Psoas muscle (tissue), 8 donors: ENCODE measurements around the gene SCRN2. TPM values are rescaled to one million over a fixed set of nuclear protein-coding genes. Genes with fewer than 3 reads are reported as not detected.

Source experiments
- ATAC-seq, 4 donors: fragments of 200-7000 bp; cut with Tn5 transposase; one replicate each; pipeline ENCODE4 v1.9.1; 2020; ENCODE audit warnings: moderate library complexity in 3 of 4, mild to moderate bottlenecking in 2 of 4
- DNase-seq, 2 donors: peaks; one replicate each; pipeline ENCODE4 v3.0.0-alpha.2; 2020
- H3K27ac ChIP-seq: fragments of 200-600 bp; one replicate; pipeline ENCODE4 v1.8.0; 2022
- H3K27me3 ChIP-seq, 3 donors: fragments of 200-600 bp in 1 of 3; one replicate each; pipeline versions ENCODE4 v1.6.1 to v1.8.0; 2013 to 2022; ENCODE audit warnings: low read length in 2 of 3, mild to moderate bottlenecking in 2 of 3, moderate library complexity in 1 of 3; ENCODE audit not compliant: insufficient read depth in 3 of 3
- H3K36me3 ChIP-seq, 2 donors: fragments of 200-600 bp in 1 of 2; one replicate each; pipeline versions ENCODE4 v1.6.1 to v1.8.0; 2013 to 2022; ENCODE audit warnings: low read depth in 1 of 2, mild to moderate bottlenecking in 1 of 2, moderate library complexity in 1 of 2; ENCODE audit not compliant: insufficient read depth in 1 of 2
- H3K4me1 ChIP-seq: fragments of 200-600 bp; one replicate; pipeline ENCODE4 v1.8.0; 2022
- H3K4me3 ChIP-seq: fragments of 200-600 bp; one replicate; pipeline ENCODE4 v1.8.0; 2022; ENCODE audit warnings: mild to moderate bottlenecking
- H3K9me3 ChIP-seq: fragments of 200-600 bp; one replicate; pipeline ENCODE4 v1.8.0; 2022
- WGBS, 3 donors: extraction: QIAGEN DNeasy Blood & Tissue Kit; methylation state at CpG; one replicate each; pipeline versions ENCODE4 v1.1.6 to v1.1.7; 2013; 5-methylcytosine and 5-hydroxymethylcytosine counted together
- intact Hi-C, 2 donors: fragments of 100-400 bp; cut with DNase I; formaldehyde crosslinking; loops; one replicate each; pipeline versions ENCODE4 v1.11.0 to v1.14.2; 2022
- polyA plus RNA-seq, 3 donors: library from polyadenylated mRNA; stranded (reverse); fragments of 200-250 nt; gene quantifications; one replicate each; pipeline ENCODE4 v1.2.3, GENCODE V29; 2013
- total RNA-seq, 4 donors: library from RNA; stranded (reverse); fragmentation: NEBNext Ultra II Directional in 2 of 4; extraction: Animal tissue kit (Norgen Biotek cat#: 25700) in 2 of 4; gene quantifications; one replicate each; pipeline versions ENCODE4 v1.2.1 to v1.2.4, GENCODE V29; 2021 to 2023
- TF ChIP-seq, protein P1 (sequence below): fragments of 200-600 bp; IDR thresholded peaks from one replicate; pipeline ENCODE4 v1.8.0; 2022; ENCODE audit warnings: antibody characterized with exemption
- donor health status: healthy with polysubstance abuse.
- donor health status: DM: no; HTN: no; CAD: no; lungs with moderate emphysema.
- donor health status: Bipolar disorder and iron deficiency.
- donor health status: healthy.
- donor health status: DM: yes; HTN: yes; CAD: no.
- donor health status: DM: no; HTN: no; CAD: no.
- donor health status: DM: no; HTN: no; CAD: no.
- donor health status: DM: yes; HTN: yes; CAD: no.

Gene SCRN2
- total and polyA plus RNA-seq, 7 donors = 10.7 to 33.5 (median 17.3) TPM

DNA sequence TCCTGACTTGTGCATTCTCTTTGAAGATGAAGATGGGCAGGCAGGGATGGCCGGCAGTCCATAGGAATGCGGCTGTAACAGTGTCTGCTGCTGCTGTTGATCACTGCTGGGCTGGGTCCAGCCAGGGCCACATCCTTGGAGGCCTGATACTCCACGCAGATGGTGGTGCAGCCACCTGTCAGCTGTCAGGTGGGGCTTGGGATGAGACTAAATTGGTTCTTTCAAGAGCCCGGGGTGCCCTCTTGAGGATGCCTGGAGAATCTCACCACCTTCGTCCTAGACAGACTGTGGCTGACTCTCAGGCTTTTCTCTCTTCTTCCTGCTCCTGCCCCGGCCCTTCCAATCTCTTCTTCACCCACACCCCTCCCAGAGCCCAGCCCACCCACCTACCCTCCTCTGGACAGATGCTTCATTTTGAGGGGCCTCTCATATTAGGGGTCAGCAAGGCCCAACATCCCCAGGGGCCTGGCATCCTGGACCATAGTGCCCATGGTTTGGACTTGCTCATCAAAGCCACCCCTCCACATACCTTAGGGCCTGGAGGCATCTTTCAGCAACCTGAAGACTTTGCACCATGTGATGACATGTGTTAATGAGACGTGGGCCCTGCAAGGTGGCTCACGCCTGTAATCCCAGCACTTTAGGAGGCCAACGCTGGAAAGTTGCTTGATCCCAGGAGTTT is 38.6 kb downstream of the SCRN2 start:
- 29 to 37% (median 34%) methylated on average over 9 of the region's 9 CpGs for WGBS, 3 donors
- H3K4me1 ChIP-seq = peaks cover 16% of the 10 kb centered on the region
- TF ChIP-seq, protein P1, sequence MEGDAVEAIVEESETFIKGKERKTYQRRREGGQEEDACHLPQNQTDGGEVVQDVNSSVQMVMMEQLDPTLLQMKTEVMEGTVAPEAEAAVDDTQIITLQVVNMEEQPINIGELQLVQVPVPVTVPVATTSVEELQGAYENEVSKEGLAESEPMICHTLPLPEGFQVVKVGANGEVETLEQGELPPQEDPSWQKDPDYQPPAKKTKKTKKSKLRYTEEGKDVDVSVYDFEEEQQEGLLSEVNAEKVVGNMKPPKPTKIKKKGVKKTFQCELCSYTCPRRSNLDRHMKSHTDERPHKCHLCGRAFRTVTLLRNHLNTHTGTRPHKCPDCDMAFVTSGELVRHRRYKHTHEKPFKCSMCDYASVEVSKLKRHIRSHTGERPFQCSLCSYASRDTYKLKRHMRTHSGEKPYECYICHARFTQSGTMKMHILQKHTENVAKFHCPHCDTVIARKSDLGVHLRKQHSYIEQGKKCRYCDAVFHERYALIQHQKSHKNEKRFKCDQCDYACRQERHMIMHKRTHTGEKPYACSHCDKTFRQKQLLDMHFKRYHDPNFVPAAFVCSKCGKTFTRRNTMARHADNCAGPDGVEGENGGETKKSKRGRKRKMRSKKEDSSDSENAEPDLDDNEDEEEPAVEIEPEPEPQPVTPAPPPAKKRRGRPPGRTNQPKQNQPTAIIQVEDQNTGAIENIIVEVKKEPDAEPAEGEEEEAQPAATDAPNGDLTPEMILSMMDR = peak; percentile 59
- no peak overlapping the region for H3K27ac ChIP-seq
- DNase-seq (no peak), ATAC-seq (peak; percentile 56 to 64 (median 62))
- no peaks in the 10 kb centered on the region for H3K9me3 ChIP-seq
- peaks cover 0 to 9% of the 10 kb centered on the region in 2 donors for H3K36me3 ChIP-seq
- H3K4me3 ChIP-seq = no peak overlapping the region
- intact Hi-C loops = loop anchor here (5.0 to 10.0 kb wide), 3 partner anchors 105 to 140 kb away; no protein-coding TSS in a partner anchor
- no peaks in the 10 kb centered on the region for H3K27me3 ChIP-seq

DNA sequence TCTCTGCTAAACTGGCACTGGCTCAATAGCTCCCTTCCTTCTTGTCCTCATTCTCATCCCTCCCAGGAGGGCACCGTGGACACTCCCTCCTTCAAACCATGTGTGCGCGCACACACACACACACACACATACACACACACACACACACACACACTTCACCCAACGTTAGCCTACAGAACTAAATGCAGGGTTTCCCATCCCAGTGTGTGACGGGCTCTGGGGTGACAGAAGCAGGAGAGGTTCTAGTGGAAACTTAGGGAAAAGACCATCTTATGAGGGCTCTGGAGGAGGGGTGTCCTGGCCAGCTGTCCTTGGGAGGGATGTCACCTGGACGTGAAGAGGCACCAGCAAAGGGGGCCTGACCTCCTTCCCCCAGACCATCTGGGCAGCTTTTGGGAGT is 39.2 kb downstream of the SCRN2 start:
- TF ChIP-seq, protein P1 = no peak
- Histone ChIP-seq H3K36me3 (peaks cover 0 to 4% of the 10 kb centered on the region in 2 donors), H3K27me3 (no peaks in the 10 kb centered on the region), H3K4me3 (no peak overlapping the region), H3K4me1 (peaks cover 10% of the 10 kb centered on the region), H3K27ac (no peak overlapping the region), H3K9me3 (no peaks in the 10 kb centered on the region)
- intact Hi-C loops = loop anchor here (5.0 to 10.0 kb wide), 3 partner anchors 105 to 140 kb away; no protein-coding TSS in a partner anchor
- 47 to 55% (median 51%) methylated on average over 6 of the region's 6 CpGs for WGBS, 3 donors
- no peak for DNase-seq
- no peak for ATAC-seq

DNA sequence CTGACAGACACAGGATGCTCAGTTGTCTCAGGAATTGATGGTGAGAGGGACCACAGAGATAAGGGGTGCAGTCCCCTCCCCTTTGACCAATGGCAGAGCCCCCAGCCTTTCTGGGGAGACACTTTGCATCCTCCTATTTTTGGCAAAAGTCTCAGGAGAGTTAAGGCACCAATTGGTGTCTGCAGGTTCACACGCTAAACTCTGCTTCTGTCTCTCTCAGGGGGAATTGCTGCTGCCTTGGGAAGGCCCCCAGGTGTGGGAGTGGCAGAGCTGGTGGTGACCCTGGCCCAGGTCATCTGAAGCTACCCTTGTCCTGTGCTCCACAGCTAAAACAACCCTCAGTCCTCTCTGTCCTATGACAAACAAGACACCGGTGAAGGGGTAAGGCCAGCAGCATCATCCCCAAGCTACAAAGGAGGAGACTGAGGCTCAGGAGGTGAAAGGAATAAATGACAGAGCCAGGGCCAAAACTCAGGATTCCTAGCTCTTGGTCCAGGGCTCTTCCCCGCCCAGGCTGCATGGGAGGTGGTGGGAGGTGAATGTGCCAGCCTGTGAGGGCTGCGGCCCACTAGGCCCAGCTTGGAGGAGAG is 39.8 kb downstream of the SCRN2 start:
- H3K27me3 ChIP-seq = no peaks in the 10 kb centered on the region
- H3K27ac ChIP-seq = no peak overlapping the region
- 79 to 87% (median 81%) methylated on average over 4 of the region's 4 CpGs for WGBS, 3 donors
- TF ChIP-seq, protein P1 = no peak
- peaks cover 6% of the 10 kb centered on the region for H3K4me1 ChIP-seq
- ATAC-seq (no peak), DNase-seq (no peak)
- H3K4me3 ChIP-seq = no peak overlapping the region
- intact Hi-C loops = loop anchor here (5.0 to 10.0 kb wide), 3 partner anchors 104 to 139 kb away; no protein-coding TSS in a partner anchor
- no peaks in the 10 kb centered on the region for H3K36me3 ChIP-seq
- no peaks in the 10 kb centered on the region for H3K9me3 ChIP-seq

DNA sequence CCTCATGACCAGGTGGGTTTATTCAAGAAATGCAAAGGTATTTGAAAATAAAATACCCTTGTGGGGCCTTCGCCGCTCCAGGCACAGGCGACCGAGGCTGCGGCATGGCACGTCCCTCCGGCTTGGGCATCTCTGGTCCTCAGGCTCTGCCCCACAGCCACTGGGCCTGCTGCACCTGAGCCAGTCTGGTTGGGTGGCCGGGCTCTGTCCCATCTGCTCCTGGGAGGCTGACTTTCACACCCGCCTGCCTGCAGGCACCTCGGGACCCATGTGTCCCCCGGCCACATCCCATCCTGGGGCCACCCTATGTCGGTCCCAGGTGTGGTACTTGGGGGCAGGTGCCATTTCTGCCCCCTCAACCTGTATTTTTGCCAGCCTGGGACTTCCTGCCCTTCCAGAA is 40.4 kb downstream of the SCRN2 start:
- Histone ChIP-seq H3K4me1 (peaks cover 1% of the 10 kb centered on the region), H3K36me3 (no peaks in the 10 kb centered on the region), H3K27me3 (no peaks in the 10 kb centered on the region), H3K27ac (no peak overlapping the region), H3K9me3 (no peaks in the 10 kb centered on the region), H3K4me3 (no peak overlapping the region)
- DNase-seq = no peak
- TF ChIP-seq, protein P1 = no peak
- 82% methylated on average over 12 of the region's 12 CpGs for WGBS, 3 donors
- intact Hi-C loops = loop anchor here (5.0 to 10.0 kb wide), 3 partner anchors 103 to 138 kb away; no protein-coding TSS in a partner anchor
- no peak for ATAC-seq
